GM12872 (cell line): ENCODE measurements around the gene EPAS1.

Source experiments
- CTCF ChIP-seq: IDR thresholded peaks from 3 replicates; pipeline ENCODE4 v1.5.1; 2011; ENCODE audit warnings: low read depth, mild to moderate bottlenecking, low read length, moderate library complexity; ENCODE audit not compliant: insufficient read depth

EPAS1 gene

DNA sequence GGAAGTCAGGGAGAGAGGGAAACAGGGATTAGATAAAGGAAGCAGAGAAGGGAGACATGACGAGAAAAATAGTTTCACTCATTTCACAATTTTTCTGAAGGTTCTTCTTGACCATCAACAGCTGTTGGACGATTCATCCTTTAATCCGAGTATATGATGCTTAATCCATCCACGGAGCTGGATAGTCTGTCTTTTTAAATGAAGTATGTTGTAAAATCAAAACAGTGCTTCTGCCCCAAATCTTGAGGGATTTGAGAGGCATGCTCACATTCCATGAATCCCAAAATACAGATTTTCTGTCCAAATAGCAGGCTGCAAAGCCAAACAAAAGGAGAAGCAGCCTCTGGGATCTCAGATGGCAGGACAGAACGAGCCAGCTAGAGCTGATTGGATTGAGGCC is 47.5 kb downstream of the EPAS1 start:
- no peak for TF ChIP-seq CTCF

DNA sequence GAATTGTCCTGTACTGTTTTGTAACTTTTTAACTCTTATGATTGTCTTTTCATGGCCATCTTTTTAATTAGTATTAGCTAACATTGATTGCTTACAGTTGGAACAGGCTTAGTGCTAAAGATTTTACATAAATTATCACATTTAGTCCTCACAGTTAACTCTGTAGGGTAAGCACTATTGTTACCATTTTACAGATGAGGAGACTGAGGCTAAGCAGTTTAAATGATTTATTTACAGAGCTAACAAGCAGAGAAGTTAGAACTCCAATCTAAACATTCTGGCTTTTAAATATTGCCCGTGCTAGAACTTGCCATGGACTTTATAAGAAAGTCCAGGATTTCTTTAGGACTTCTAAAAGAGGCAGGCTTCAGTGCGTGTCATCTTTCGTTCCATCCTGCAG is 48.6 kb downstream of the EPAS1 start:
- TF ChIP-seq CTCF = no peak

- no peak for TF ChIP-seq CTCF
Measured at GRCh38 chr2:46346719-46347118, 49.5 kb downstream of the EPAS1 start.

- TF ChIP-seq CTCF = no peak
Measured at GRCh38 chr2:46347648-46348280, 50.6 kb downstream of the EPAS1 start.

DNA sequence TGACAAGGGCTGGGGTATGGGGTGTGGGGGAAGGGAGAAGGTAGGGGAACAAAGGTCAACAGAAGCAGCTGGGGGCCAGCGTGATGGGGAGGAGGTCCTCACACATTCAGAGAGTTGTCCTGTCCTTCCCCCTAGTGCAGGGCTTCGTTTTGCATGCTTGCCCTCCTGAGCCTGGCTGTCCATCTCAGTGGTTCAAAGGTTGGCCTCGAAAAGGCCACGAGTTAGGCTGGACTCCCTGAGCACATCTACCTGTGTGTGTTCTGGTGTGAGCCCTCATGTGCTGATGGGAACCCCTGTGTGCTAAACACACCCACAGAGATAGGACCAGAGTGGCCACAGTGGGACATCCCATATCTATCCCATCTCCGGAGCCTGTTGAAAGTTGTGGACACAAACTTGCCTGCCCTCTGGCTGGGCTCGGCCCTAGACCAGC is 51.9 kb downstream of the EPAS1 start:
- no peak for TF ChIP-seq CTCF

- TF ChIP-seq CTCF = no peak
Measured at GRCh38 chr2:46350029-46350689, 53.0 kb downstream of the EPAS1 start.

GRCh38 chr2:46351098-46351749 is 54.0 kb downstream of the EPAS1 start:
- TF ChIP-seq CTCF = no peak
